Stimulated activated CD4-positive, alpha-beta T cell treated with anti-CD3 and anti-CD28 coated beads, Interleukin-15, amount 100 ng/mL, for 1 hour (primary cell): ENCODE measurements around the gene ETDC.
A peak's percentile ranks its signal among the peaks of the same experiment; 100 is the strongest.
"Not testable (repeated sequence)": the region's sequence is repeated elsewhere in the genome, so short reads cannot be mapped to it uniquely, and the experiment has no call there.

ENCODE experiments used
- DNase-seq, 2 donors: peaks; one replicate each; pipeline ENCODE4 v3.0.0-alpha.2; 2020; ENCODE audit warnings: low read depth in 1 of 2, low spot score in 1 of 2

ETDC gene

GRCh38 chrX:135309430-135309923, at the start of gene ETDC:
Gene ETDC (plus strand): TSS chrX:135309480. CDS start chrX:135309480, 0 bp downstream.
- DNase-seq, result no peak

- DNase-seq, result not testable (repeated sequence)
Measured at GRCh38 chrX:135260976-135261375, 48.3 kb upstream of the ETDC start.

- not testable (repeated sequence) for DNase-seq
Measured at GRCh38 chrX:135263376-135263775, 45.9 kb upstream of the ETDC start.

- no peak for DNase-seq
Measured at GRCh38 chrX:135264206-135264605, 45.1 kb upstream of the ETDC start.

GRCh38 chrX:135273162-135273561, 36.1 kb upstream of the ETDC start:
- no peak for DNase-seq

GRCh38 chrX:135275973-135276372, 33.3 kb upstream of the ETDC start:
- DNase-seq, result no peak

GRCh38 chrX:135287266-135287823, 21.9 kb upstream of the ETDC start:
- DNase-seq, result no peak

GRCh38 chrX:135295238-135295943, 13.9 kb upstream of the ETDC start:
- DNase-seq, result peak; percentile 13 to 40

- DNase-seq, result no peak
Measured at GRCh38 chrX:135295944-135296305, 13.4 kb upstream of the ETDC start.

- DNase-seq, result no peak
Measured at GRCh38 chrX:135302269-135302873, 6.9 kb upstream of the ETDC start.

- no peak for DNase-seq
Measured at GRCh38 chrX:135304741-135305140, 4.5 kb upstream of the ETDC start.

GRCh38 chrX:135307171-135307570, 2.1 kb upstream of the ETDC start:
- DNase-seq, result no peak

- no peak for DNase-seq
Measured at GRCh38 chrX:135308345-135308855, 880 bp upstream of the ETDC start.

- no peak for DNase-seq
Measured at GRCh38 chrX:135315864-135316263, 6.6 kb downstream of the ETDC start.

- no peak for DNase-seq
Measured at GRCh38 chrX:135324463-135324862, 15.2 kb downstream of the ETDC start.

- DNase-seq, result not testable (repeated sequence)
Measured at GRCh38 chrX:135325036-135325818, 15.9 kb downstream of the ETDC start.

- DNase-seq, result no peak
Measured at GRCh38 chrX:135327299-135327698, 18.0 kb downstream of the ETDC start.

GRCh38 chrX:135328421-135329005, 19.2 kb downstream of the ETDC start:
- no peak for DNase-seq

- no peak for DNase-seq
Measured at GRCh38 chrX:135330706-135331105, 21.4 kb downstream of the ETDC start.

- DNase-seq, result no peak
Measured at GRCh38 chrX:135331525-135331924, 22.2 kb downstream of the ETDC start.

GRCh38 chrX:135340831-135341230, 31.6 kb downstream of the ETDC start:
- DNase-seq, result no peak
